ENCODE data around the gene HBD. TPM values are rescaled to one million over a fixed set of nuclear protein-coding genes. Genes with fewer than 3 reads are reported as not detected.

The HBD gene
- total RNA-seq, 2 experiments from 2014 or later, result not detected

- H3K4me1 Mint-ChIP-seq (ENCODE audit: low read depth), result no peaks in the 10 kb centered on the region
- ATAC-seq (ENCODE audit: poor library complexity) (no peak), DNase-seq (no peak)
- H3K4me3 ChIP-seq (ENCODE audit: low read length), result no peak overlapping the region
- no peak for TF ChIP-seq CTCF (IDR thresholded peaks at IDR 0.05)
- ChIA-PET POLR2A (no interaction called here), CTCF (no interaction called here)
- no peaks in the 10 kb centered on the region for H3K27me3 ChIP-seq (ENCODE audit: control insufficient read depth in 1 of 2, insufficient read depth in 2 of 2, low read length in 2 of 2)
- H3K9me3 ChIP-seq (ENCODE audit: control insufficient read depth in 1 of 2, insufficient read depth in 1 of 2, low read length in 2 of 2), result no peaks in the 10 kb centered on the region
- H3K27ac Mint-ChIP-seq, result no peak overlapping the region
- H3K27ac ChIP-seq (ENCODE audit: low read depth in 1 of 2, low read length in 2 of 2), result no peak overlapping the region
- H3K4me3 Mint-ChIP-seq, result no peak overlapping the region
- H3K36me3 ChIP-seq (ENCODE audit: insufficient read depth, low read length), result no peaks in the 10 kb centered on the region
- no peaks in the 10 kb centered on the region for H3K27me3 Mint-ChIP-seq
- no peaks in the 10 kb centered on the region for H3K36me3 Mint-ChIP-seq (ENCODE audit: low read depth)
- no peaks in the 10 kb centered on the region for H3K9me3 Mint-ChIP-seq
- intact Hi-C loops (cut with DNase I, micrococcal nuclease), result no loop called here
- no peaks in the 10 kb centered on the region for H3K4me1 ChIP-seq (ENCODE audit: insufficient read depth, low read length)
These were observed 48.3 kb upstream of the HBD start for GRCh38 chr11:5282628-5283027.

- POLR2A ChIA-PET, result interaction anchor here (0.6 kb wide), 1 partner anchor 296 kb away, joined by 3 read pairs; no protein-coding TSS in a partner anchor
- Mint-ChIP-seq H3K36me3 (ENCODE audit: low read depth) (no peaks in the 10 kb centered on the region), H3K4me1 (ENCODE audit: low read depth) (no peaks in the 10 kb centered on the region), H3K9me3 (no peaks in the 10 kb centered on the region), H3K4me3 (no peak overlapping the region), H3K27ac (no peak overlapping the region), H3K27me3 (no peaks in the 10 kb centered on the region)
- DNase-seq (no peak), ATAC-seq (ENCODE audit: poor library complexity) (no peak)
- CTCF ChIA-PET, result no interaction called here
- H3K27ac ChIP-seq (ENCODE audit: low read depth in 1 of 2, low read length in 2 of 2), result no peak overlapping the region
- no peak overlapping the region for H3K4me3 ChIP-seq (ENCODE audit: low read length)
- intact Hi-C loops (cut with DNase I, micrococcal nuclease), result no loop called here
- H3K36me3 ChIP-seq (ENCODE audit: insufficient read depth, low read length), result no peaks in the 10 kb centered on the region
- TF ChIP-seq CTCF (IDR thresholded peaks at IDR 0.05), result no peak
- H3K9me3 ChIP-seq (ENCODE audit: control insufficient read depth in 1 of 2, insufficient read depth in 1 of 2, low read length in 2 of 2), result no peaks in the 10 kb centered on the region
- H3K4me1 ChIP-seq (ENCODE audit: insufficient read depth, low read length), result no peaks in the 10 kb centered on the region
- no peaks in the 10 kb centered on the region for H3K27me3 ChIP-seq (ENCODE audit: control insufficient read depth in 1 of 2, insufficient read depth in 2 of 2, low read length in 2 of 2)
These were observed 47.3 kb upstream of the HBD start for GRCh38 chr11:5281596-5281995.

- H3K27me3 ChIP-seq (ENCODE audit: control insufficient read depth in 1 of 2, insufficient read depth in 2 of 2, low read length in 2 of 2), result no peaks in the 10 kb centered on the region
- H3K36me3 ChIP-seq (ENCODE audit: insufficient read depth, low read length), result no peaks in the 10 kb centered on the region
- Mint-ChIP-seq H3K36me3 (ENCODE audit: low read depth) (no peaks in the 10 kb centered on the region), H3K27me3 (no peaks in the 10 kb centered on the region), H3K9me3 (no peaks in the 10 kb centered on the region), H3K27ac (no peak overlapping the region), H3K4me1 (ENCODE audit: low read depth) (no peaks in the 10 kb centered on the region), H3K4me3 (no peak overlapping the region)
- no peaks in the 10 kb centered on the region for H3K4me1 ChIP-seq (ENCODE audit: insufficient read depth, low read length)
- ATAC-seq (ENCODE audit: poor library complexity) (no peak), DNase-seq (peak in 3 of 14 experiments; percentile 2 to 40 (median 31))
- H3K27ac ChIP-seq (ENCODE audit: low read depth in 1 of 2, low read length in 2 of 2), result no peak overlapping the region
- ChIA-PET CTCF (no interaction called here), POLR2A (no interaction called here)
- no peaks in the 10 kb centered on the region for H3K9me3 ChIP-seq (ENCODE audit: control insufficient read depth in 1 of 2, insufficient read depth in 1 of 2, low read length in 2 of 2)
- intact Hi-C loops (cut with DNase I, micrococcal nuclease), result no loop called here
- H3K4me3 ChIP-seq (ENCODE audit: low read length), result no peak overlapping the region
- no peak for TF ChIP-seq CTCF (IDR thresholded peaks at IDR 0.05)
These were observed 46.4 kb upstream of the HBD start for GRCh38 chr11:5280582-5281102.

Data from CD4-positive, alpha-beta T cell (primary cell).